Hepatocyte (in vitro differentiated cells): Measurements from ENCODE around the gene RXRA. TPM values are rescaled to one million over a fixed set of nuclear protein-coding genes. Genes with fewer than 3 reads are reported as not detected.

ENCODE experiments used
- DNase-seq: peaks from one replicate; pipeline ENCODE4 v3.0.0-alpha.2; 2016; ENCODE audit warnings: low spot score
- H2AFZ ChIP-seq: fragments of 200-600 bp; sonication (generic); 2 replicates; pipeline ENCODE4 v1.6.0; 2016; ENCODE audit warnings: antibody characterized with exemption, mild to moderate bottlenecking
- H3K27ac ChIP-seq: fragments of 200-600 bp; sonication (generic); 2 replicates; pipeline ENCODE4 v1.5.1; 2016; ENCODE audit warnings: mild to moderate bottlenecking
- H3K27me3 ChIP-seq: fragments of 200-600 bp; sonication (generic); 2 replicates; pipeline ENCODE4 v1.6.1; 2016
- H3K36me3 ChIP-seq: fragments of 200-600 bp; sonication (generic); replicated peaks from 2 replicates; pipeline ENCODE4 v1.5.1; 2016; ENCODE audit warnings: low read depth; ENCODE audit not compliant: insufficient read depth
- H3K4me1 ChIP-seq: fragments of 200-600 bp; sonication (generic); 2 replicates; pipeline ENCODE4 v1.5.1; 2016; ENCODE audit warnings: mild to moderate bottlenecking, moderate library complexity; ENCODE audit not compliant: insufficient read depth
- H3K4me2 ChIP-seq: fragments of 200-600 bp; sonication (generic); 2 replicates; pipeline ENCODE4 v1.6.0; 2016
- H3K4me3 ChIP-seq: fragments of 200-600 bp; sonication (generic); 2 replicates; pipeline ENCODE4 v1.5.1; 2016; ENCODE audit warnings: mild to moderate bottlenecking
- H3K79me2 ChIP-seq: fragments of 200-600 bp; sonication (generic); 2 replicates; pipeline ENCODE4 v1.6.0; 2017; ENCODE audit warnings: mild to moderate bottlenecking
- H3K9me2 ChIP-seq: fragments of 200-600 bp; sonication (generic); replicated peaks from 2 replicates; pipeline ENCODE4 v1.6.0; 2017; ENCODE audit warnings: mild to moderate bottlenecking; ENCODE audit not compliant: insufficient read depth
- H3K9me3 ChIP-seq: fragments of 200-600 bp; sonication (generic); 2 replicates; pipeline ENCODE4 v1.5.1; 2016; ENCODE audit warnings: low read depth, mild to moderate bottlenecking
- H4K20me1 ChIP-seq: fragments of 200-600 bp; sonication (generic); 2 replicates; pipeline ENCODE4 v1.6.0; 2016; ENCODE audit warnings: mild to moderate bottlenecking; ENCODE audit not compliant: insufficient read depth, poor library complexity, severe bottlenecking
- CTCF ChIP-seq: fragments of 200-600 bp; sonication (generic); IDR thresholded peaks from 2 replicates; pipeline ENCODE4 v1.5.1; 2016; ENCODE audit warnings: antibody characterized with exemption, mild to moderate bottlenecking; ENCODE audit not compliant: poor library complexity
- EZH2 ChIP-seq: fragments of 200-600 bp; sonication (generic); IDR thresholded peaks from 2 replicates; pipeline ENCODE4 v1.6.1; 2016; ENCODE audit warnings: antibody characterized with exemption, mild to moderate bottlenecking, borderline replicate concordance
- EZH2phosphoT487 ChIP-seq: fragments of 200-600 bp; sonication (generic); IDR thresholded peaks from one replicate; pipeline ENCODE4 v1.6.1; 2018; ENCODE audit warnings: antibody characterized with exemption, mild to moderate bottlenecking, low read depth, moderate library complexity; ENCODE audit not compliant: unreplicated experiment, severe bottlenecking
- WGBS: methylation state at CpG from one replicate; pipeline ENCODE4 v1.1.6; 2016; ENCODE audit warnings: low lambda C conversion rate; ENCODE audit errors: missing lambda C conversion rate; 5-methylcytosine and 5-hydroxymethylcytosine counted together
- polyA plus RNA-seq: library from polyadenylated mRNA; unstranded; fragments of >200 nt; fragmentation: Nextera tagmentation; extraction: Ambion mirVana; gene quantifications from 2 replicates; pipeline ENCODE4 v1.2.1, GENCODE V29; 2016
- total RNA-seq: library from RNA; depleted of rRNA; stranded (reverse); fragments of >200 nt; gene quantifications from 2 replicates; pipeline ENCODE4 v1.2.3, GENCODE V29; 2014

RXRA gene
- total and polyA plus RNA-seq, 2 experiments from 2014 or later = 35.9 to 41.6 TPM

- TF ChIP-seq EZH2 = no peak
- TF ChIP-seq EZH2phosphoT487 = no peak
- TF ChIP-seq CTCF = no peak
- Histone ChIP-seq H3K4me1 (peaks cover 53% of the 10 kb centered on the region), H4K20me1 (no peaks in the 10 kb centered on the region), H3K27ac (peak overlapping the region; percentile 87), H2AFZ (no peak overlapping the region), H3K9me2 (no peaks in the 10 kb centered on the region), H3K79me2 (peaks cover 4% of the 10 kb centered on the region), H3K4me2 (peak overlapping the region; percentile 70), H3K36me3 (no peaks in the 10 kb centered on the region), H3K9me3 (no peaks in the 10 kb centered on the region), H3K27me3 (no peaks in the 10 kb centered on the region), H3K4me3 (no peak overlapping the region)
- DNase-seq = peak; percentile 46
- 69% methylated on average over 24 of the region's 30 CpGs for WGBS
These were observed 107.9 kb downstream of the RXRA start for GRCh38 chr9:134433909-134434882.

- H3K9me3 ChIP-seq = no peaks in the 10 kb centered on the region
- peaks cover 53% of the 10 kb centered on the region for H3K4me1 ChIP-seq
- no peak overlapping the region for H3K4me3 ChIP-seq
- H3K27me3 ChIP-seq = no peaks in the 10 kb centered on the region
- DNase-seq = peak; percentile 96
- H2AFZ ChIP-seq = no peak overlapping the region
- no peaks in the 10 kb centered on the region for H3K36me3 ChIP-seq
- 12% methylated on average over 17 of the region's 17 CpGs for WGBS
- H3K27ac ChIP-seq = peak overlapping the region; percentile 87
- TF ChIP-seq EZH2 = no peak
- TF ChIP-seq CTCF = no peak
- H3K4me2 ChIP-seq = peak overlapping the region; percentile 70
- peaks cover 4% of the 10 kb centered on the region for H3K79me2 ChIP-seq
- H4K20me1 ChIP-seq = no peaks in the 10 kb centered on the region
- no peaks in the 10 kb centered on the region for H3K9me2 ChIP-seq
These were observed 108.7 kb downstream of the RXRA start for GRCh38 chr9:134434894-134435506.

- H3K9me3 ChIP-seq = no peaks in the 10 kb centered on the region
- no peak overlapping the region for H2AFZ ChIP-seq
- peaks cover 4% of the 10 kb centered on the region for H3K79me2 ChIP-seq
- H3K9me2 ChIP-seq = no peaks in the 10 kb centered on the region
- WGBS = 77% methylated on average over 17 of the region's 17 CpGs
- no peaks in the 10 kb centered on the region for H3K27me3 ChIP-seq
- H3K4me1 ChIP-seq = peaks cover 53% of the 10 kb centered on the region
- H3K4me2 ChIP-seq = peak overlapping the region; percentile 60
- peak overlapping the region; percentile 87 for H3K27ac ChIP-seq
- no peak for DNase-seq
- no peak overlapping the region for H3K4me3 ChIP-seq
- TF ChIP-seq EZH2 (no peak), EZH2phosphoT487 (no peak), CTCF (no peak)
- no peaks in the 10 kb centered on the region for H4K20me1 ChIP-seq
- H3K36me3 ChIP-seq = no peaks in the 10 kb centered on the region
These were observed 109.5 kb downstream of the RXRA start for GRCh38 chr9:134435550-134436378.
